ENCODE measurements around the gene IL1R1.

- TF ChIP-seq POLR2A (IDR thresholded peaks at IDR 0.05; ENCODE audit: low read depth) (no peak), CTCF (IDR thresholded peaks at IDR 0.05) (no peak), EP300 (IDR thresholded peaks at IDR 0.05) (no peak)
Measured at GRCh38 chr2:102181376-102181775, 38.8 kb downstream of the IL1R1 start.

Data from esophagus muscularis mucosa (tissue), 4 donors.